ENCODE measurements around the gene NUP98. TPM values are rescaled to one million over a fixed set of nuclear protein-coding genes. Genes with fewer than 3 reads are reported as not detected.

Gene NUP98
- total RNA-seq, 1 experiment from 2014 or later, result 217 TPM

DNA sequence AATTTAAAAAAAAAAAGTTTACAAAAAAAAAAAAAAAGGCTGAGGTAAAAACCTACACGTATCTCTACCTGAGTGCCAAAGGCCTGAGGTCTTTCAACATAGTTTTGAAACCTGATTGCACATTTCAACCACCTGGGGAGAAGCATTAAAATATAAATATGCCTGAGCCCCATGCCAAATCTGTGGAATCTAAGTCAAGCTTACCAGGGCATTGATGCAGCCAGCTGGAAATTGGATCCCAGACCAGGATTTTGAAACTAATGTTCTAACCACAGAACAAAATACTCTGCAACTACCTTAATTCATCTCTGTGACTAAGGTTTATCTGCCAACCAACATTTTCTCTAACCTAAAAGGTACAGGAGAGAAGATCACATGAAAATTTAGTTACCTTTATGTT, 87.4 kb downstream of the NUP98 start:
- peaks cover 81% of the 10 kb centered on the region for H3K36me3 ChIP-seq
- peak; percentile 18 to 51 for DNase-seq
- no peak overlapping the region for H3K4me3 ChIP-seq
- H3K27ac ChIP-seq, result peak overlapping the region; percentile 6; the same call in 1 of the 2 replicates
- no peaks in the 10 kb centered on the region for H3K9me3 ChIP-seq (replicated peaks)
- no peaks in the 10 kb centered on the region for H3K27me3 ChIP-seq
- H3K4me1 ChIP-seq, result peaks cover 5% of the 10 kb centered on the region

DNA sequence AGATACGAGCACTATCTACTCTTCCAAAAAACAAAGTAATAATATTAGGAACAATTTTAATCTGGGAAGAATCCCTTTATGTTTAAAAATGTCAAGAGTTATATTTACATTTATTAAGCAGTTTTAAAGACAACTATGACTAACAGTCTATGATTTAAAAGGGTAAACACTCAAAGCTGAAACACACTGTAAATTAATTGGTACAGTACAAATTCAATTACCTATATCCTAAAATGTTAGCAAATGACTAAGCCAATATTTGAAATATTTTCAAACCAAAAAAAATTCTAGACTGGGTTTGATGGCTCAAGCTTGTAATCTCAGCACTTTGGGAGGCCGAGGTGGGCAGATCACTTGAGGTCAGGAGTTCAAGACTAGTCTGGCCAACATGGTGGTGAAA, 90.2 kb downstream of the NUP98 start:
- H3K36me3 ChIP-seq, result peaks cover 77% of the 10 kb centered on the region
- DNase-seq, result no peak
- peaks cover 5% of the 10 kb centered on the region for H3K4me1 ChIP-seq
- no peaks in the 10 kb centered on the region for H3K9me3 ChIP-seq (replicated peaks)
- no peak overlapping the region for H3K4me3 ChIP-seq
- no peaks in the 10 kb centered on the region for H3K27me3 ChIP-seq
- no peak overlapping the region for H3K27ac ChIP-seq

DNA sequence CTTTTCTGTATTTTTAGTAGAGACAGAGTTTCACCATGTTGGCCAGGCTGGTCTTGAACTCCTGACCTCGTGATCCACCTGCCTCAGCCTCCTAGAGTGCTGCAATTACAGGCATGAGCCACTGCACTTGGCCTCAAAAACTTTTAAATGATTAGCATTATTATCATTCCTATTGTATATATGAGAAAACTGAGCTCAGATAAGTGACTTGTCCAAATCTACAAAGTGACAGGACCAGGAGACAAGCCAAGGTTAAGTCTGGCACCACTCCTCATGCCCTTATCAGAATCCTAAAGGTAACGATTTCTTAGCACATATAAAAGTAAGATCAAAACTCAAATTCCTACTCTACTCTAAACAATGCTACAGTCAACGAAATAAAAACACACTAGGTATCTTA, 94.0 kb downstream of the NUP98 start:
- Histone ChIP-seq H3K9me3 (replicated peaks) (no peaks in the 10 kb centered on the region), H3K4me3 (no peak overlapping the region), H3K36me3 (peaks cover 80% of the 10 kb centered on the region), H3K27ac (no peak overlapping the region), H3K27me3 (no peaks in the 10 kb centered on the region), H3K4me1 (no peaks in the 10 kb centered on the region)
- DNase-seq, result no peak

DNA sequence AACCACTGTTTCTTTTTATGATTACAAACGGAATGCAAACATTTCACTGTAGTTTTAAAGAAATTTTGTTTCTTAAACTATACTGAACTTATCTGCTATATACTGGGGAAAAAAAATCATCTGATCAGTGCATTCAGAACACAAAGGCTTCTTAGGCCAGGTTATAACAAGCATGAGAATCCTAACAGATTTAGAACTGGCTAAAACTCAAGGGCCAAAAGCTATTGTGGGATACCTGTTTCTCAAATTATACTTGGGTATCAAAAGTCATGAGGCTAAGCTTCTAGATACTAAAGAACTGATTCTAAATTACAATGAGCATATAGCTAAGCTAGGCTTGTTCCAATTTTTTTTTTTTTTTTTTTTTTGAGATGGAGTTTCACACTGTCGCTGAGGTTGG, 96.4 kb downstream of the NUP98 start:
- H3K27me3 ChIP-seq, result no peaks in the 10 kb centered on the region
- H3K9me3 ChIP-seq (replicated peaks), result no peaks in the 10 kb centered on the region
- DNase-seq, result no peak
- no peak overlapping the region for H3K4me3 ChIP-seq
- no peak overlapping the region for H3K27ac ChIP-seq
- H3K36me3 ChIP-seq, result peaks cover 83% of the 10 kb centered on the region
- H3K4me1 ChIP-seq, result no peaks in the 10 kb centered on the region

DNA sequence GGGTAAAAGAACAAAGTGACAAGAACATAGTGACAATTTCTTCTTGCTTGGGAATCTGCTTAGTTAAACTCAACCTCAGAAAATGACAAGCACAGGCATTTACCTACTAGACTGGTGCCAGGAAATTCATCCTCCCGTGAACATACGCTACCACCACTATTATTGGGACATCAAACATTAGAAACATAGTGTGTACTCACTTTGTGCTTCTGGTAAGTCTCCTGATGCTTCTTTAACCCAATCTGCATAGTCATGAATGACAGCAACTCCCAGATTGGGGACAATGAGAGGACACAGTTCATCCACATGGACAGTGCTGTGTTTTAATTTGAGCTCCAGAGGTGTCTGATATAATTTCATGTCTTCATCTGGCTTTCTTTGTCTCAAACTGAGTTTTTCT, 96.9 kb downstream of the NUP98 start:
- H3K27ac ChIP-seq, result no peak overlapping the region
- peaks cover 86% of the 10 kb centered on the region for H3K36me3 ChIP-seq
- no peaks in the 10 kb centered on the region for H3K9me3 ChIP-seq (replicated peaks)
- no peaks in the 10 kb centered on the region for H3K4me1 ChIP-seq
- H3K4me3 ChIP-seq, result no peak overlapping the region
- no peaks in the 10 kb centered on the region for H3K27me3 ChIP-seq
- DNase-seq, result no peak

DNA sequence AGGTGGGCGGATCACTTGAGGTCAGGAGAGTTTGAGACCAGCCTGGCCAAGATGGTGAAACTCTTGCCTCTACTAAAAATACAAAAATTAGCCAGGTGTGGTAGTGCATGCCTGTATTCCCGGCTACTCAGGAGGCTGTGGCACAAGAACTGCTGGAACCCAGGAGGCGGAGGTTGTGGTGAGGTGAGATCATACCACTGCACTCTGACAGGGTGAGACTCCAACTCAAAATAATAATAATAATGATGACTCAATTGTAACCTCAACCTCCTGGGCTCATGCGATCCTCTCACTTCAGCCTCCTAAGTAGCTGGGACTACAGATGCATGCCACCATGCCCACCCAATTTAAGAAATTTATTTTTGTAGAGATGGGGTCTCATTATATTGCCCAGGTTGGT, 110.6 kb downstream of the NUP98 start:
- no peak overlapping the region for H3K27ac ChIP-seq
- H3K36me3 ChIP-seq, result peaks cover 87% of the 10 kb centered on the region
- H3K9me3 ChIP-seq (replicated peaks), result no peaks in the 10 kb centered on the region
- no peaks in the 10 kb centered on the region for H3K27me3 ChIP-seq
- DNase-seq, result no peak
- no peaks in the 10 kb centered on the region for H3K4me1 ChIP-seq
- H3K4me3 ChIP-seq, result no peak overlapping the region

DNA sequence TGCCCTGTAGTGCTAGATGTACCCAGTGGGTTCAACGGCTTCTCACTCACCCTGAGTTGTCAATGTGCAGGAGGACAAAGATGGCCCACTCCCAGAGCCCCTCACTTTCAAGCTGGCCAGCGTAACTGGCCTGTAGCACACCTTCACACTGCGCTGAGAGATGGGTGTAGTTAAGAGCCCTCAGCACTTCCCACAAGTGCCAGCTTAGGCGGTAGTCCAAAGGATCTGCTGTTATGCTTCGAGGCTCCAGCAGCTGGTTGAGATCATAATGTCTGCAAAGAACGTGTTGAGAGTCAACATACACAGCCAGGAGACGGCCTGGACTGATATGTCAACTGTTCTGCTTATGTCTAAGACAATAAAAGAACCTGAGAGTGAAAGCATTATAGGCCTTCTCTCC, 111.4 kb downstream of the NUP98 start:
- Histone ChIP-seq H3K9me3 (replicated peaks) (no peaks in the 10 kb centered on the region), H3K4me3 (no peak overlapping the region), H3K27ac (no peak overlapping the region), H3K27me3 (no peaks in the 10 kb centered on the region), H3K36me3 (peaks cover 88% of the 10 kb centered on the region), H3K4me1 (no peaks in the 10 kb centered on the region)
- no peak for DNase-seq

DNA sequence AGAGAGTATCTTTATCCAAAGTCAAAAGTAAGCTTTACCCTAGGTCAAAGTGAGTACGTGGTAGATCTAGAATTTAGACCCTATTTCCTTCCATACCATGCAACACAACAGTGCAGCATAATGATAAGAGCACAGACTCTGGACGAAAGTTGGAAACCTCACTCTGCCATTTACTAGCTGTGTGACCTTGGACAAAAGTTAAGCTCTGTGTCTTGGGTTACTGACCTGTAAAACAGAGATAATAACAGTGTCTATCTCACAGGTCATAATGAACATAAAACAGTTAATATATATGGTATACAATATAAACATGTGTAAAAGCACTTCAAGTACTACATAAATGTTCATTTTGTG, 112.6 kb downstream of the NUP98 start:
- Histone ChIP-seq H3K27me3 (no peaks in the 10 kb centered on the region), H3K4me3 (no peak overlapping the region), H3K9me3 (replicated peaks) (no peaks in the 10 kb centered on the region), H3K27ac (no peak overlapping the region), H3K4me1 (no peaks in the 10 kb centered on the region), H3K36me3 (peaks cover 92% of the 10 kb centered on the region)
- DNase-seq, result no peak

DNA sequence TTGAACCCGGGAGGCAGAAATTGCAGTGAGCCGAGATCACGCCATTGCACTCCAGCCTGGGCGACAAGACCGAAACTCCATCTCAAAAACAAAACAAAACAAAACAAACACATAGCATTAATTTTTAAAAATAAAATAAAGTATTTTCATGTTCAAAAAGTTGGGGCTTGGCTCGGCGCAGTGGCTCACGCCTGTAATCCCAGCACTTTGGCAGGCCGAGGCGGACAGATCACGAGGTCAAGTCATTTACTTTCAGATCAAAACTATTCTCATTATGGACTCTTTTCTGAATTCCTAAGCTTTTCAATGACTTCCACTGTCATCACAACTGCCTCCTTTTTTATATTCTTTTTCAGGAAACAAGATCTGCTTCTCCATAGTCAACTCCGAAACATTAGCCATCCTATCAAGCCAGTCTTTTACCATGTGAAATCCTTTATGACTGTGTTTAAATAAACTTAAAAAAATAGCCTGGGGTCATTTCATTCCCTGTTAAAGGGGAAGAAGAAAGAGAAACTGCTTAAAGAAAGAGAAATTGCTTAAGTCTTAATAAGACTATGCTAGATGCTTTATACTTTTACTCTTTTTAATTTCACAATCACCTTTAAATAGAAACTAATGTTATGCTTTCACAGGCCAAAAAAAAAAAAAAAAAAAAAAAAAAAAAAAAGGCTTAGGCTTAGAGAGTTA, 113.1 kb downstream of the NUP98 start:
- Histone ChIP-seq H3K4me3 (no peak overlapping the region), H3K36me3 (peaks cover 95% of the 10 kb centered on the region), H3K27ac (no peak overlapping the region), H3K27me3 (no peaks in the 10 kb centered on the region), H3K4me1 (no peaks in the 10 kb centered on the region), H3K9me3 (replicated peaks) (no peaks in the 10 kb centered on the region)
- DNase-seq, result no peak

DNA sequence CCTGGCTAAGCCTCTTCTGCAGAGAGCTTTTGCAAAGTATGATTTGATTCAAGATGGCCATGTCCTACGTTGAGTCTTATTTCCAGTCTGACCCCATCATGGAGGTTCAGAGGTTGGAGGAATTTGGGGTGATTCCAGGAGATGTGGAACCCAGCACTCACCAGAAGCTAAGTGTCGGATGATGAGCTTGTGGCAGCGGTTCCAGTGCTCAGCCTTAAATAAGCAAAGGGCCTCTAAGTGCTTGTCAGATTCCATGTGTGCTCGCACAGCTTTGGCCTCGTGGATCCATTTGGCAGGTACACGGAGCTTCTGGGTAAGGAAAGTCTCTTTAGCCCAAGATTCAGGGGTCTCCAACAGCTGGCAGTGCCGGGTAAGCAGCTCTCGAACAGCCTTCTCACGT, 114.3 kb downstream of the NUP98 start:
- H3K27me3 ChIP-seq, result no peaks in the 10 kb centered on the region
- H3K27ac ChIP-seq, result no peak overlapping the region
- no peak for DNase-seq
- peaks cover 97% of the 10 kb centered on the region for H3K36me3 ChIP-seq
- H3K4me3 ChIP-seq, result no peak overlapping the region
- no peaks in the 10 kb centered on the region for H3K9me3 ChIP-seq (replicated peaks)
- H3K4me1 ChIP-seq, result no peaks in the 10 kb centered on the region

DNA sequence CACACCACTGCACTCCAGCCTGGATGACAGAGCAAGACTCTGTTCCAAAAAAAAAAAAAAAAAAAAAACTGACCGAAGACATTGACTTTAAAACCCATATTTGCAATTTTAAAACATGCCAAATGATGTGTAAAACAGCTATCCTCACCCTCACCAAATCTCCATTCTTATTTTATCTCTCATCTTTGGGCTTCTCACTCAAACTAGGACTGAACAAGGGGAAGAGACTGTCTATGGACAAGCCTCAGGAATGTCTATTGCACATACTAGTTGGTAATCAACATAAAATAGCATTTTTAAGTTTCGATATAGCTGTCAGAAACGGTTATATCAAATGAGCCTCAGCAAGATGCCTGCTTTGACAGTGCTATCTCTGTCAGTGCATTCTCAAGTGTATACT, 118.3 kb downstream of the NUP98 start:
- H3K4me1 ChIP-seq, result no peaks in the 10 kb centered on the region
- H3K36me3 ChIP-seq, result peaks cover 94% of the 10 kb centered on the region
- no peak overlapping the region for H3K4me3 ChIP-seq
- no peaks in the 10 kb centered on the region for H3K27me3 ChIP-seq
- no peak for DNase-seq
- no peaks in the 10 kb centered on the region for H3K9me3 ChIP-seq (replicated peaks)
- H3K27ac ChIP-seq, result no peak overlapping the region

DNA sequence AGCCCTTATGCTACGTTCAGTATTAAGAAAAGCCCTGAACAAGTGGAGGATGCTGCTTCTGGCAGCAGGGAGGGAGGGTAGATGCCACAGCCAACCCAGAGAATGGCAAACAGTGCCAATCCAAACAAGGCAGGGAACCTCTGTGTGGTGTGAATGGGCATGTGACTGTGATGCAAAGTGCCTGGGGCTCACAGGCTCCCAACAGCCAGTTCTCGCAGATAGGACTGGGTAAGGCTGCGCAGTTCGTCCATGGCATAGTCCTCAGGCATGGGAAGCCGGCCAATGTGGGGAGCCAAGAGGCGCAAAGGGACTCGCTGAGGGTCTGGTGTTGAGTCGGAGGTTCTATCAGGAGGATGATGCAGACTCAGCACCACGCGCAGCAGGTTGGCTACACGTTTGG, 121.4 kb downstream of the NUP98 start:
- no peak overlapping the region for H3K27ac ChIP-seq
- no peak overlapping the region for H3K4me3 ChIP-seq
- H3K27me3 ChIP-seq, result no peaks in the 10 kb centered on the region
- H3K4me1 ChIP-seq, result no peaks in the 10 kb centered on the region
- no peak for DNase-seq
- H3K36me3 ChIP-seq, result peaks cover 78% of the 10 kb centered on the region
- no peaks in the 10 kb centered on the region for H3K9me3 ChIP-seq (replicated peaks)

DNA sequence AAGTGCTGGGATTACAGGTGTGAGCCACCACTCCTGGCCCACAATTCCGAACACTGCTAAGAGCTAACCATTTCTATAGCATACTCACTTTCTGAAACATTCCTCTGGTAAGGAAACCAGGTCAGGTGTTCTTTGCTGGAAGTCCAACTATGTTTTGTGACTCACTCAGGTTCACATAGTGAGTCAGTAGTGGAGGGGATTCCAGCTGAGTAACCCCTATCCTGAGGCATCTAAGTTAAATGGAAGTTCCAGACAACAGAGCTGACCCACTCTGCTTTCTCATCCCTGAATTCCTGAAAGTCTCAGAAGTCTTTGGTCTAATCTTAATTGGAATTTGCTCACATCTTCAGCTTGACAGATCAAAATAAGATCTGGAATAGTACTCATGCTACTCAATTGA, 123.2 kb downstream of the NUP98 start:
- Histone ChIP-seq H3K9me3 (replicated peaks) (no peaks in the 10 kb centered on the region), H3K4me3 (no peak overlapping the region), H3K4me1 (no peaks in the 10 kb centered on the region), H3K27me3 (no peaks in the 10 kb centered on the region), H3K36me3 (peaks cover 62% of the 10 kb centered on the region), H3K27ac (no peak overlapping the region)
- DNase-seq, result no peak

DNA sequence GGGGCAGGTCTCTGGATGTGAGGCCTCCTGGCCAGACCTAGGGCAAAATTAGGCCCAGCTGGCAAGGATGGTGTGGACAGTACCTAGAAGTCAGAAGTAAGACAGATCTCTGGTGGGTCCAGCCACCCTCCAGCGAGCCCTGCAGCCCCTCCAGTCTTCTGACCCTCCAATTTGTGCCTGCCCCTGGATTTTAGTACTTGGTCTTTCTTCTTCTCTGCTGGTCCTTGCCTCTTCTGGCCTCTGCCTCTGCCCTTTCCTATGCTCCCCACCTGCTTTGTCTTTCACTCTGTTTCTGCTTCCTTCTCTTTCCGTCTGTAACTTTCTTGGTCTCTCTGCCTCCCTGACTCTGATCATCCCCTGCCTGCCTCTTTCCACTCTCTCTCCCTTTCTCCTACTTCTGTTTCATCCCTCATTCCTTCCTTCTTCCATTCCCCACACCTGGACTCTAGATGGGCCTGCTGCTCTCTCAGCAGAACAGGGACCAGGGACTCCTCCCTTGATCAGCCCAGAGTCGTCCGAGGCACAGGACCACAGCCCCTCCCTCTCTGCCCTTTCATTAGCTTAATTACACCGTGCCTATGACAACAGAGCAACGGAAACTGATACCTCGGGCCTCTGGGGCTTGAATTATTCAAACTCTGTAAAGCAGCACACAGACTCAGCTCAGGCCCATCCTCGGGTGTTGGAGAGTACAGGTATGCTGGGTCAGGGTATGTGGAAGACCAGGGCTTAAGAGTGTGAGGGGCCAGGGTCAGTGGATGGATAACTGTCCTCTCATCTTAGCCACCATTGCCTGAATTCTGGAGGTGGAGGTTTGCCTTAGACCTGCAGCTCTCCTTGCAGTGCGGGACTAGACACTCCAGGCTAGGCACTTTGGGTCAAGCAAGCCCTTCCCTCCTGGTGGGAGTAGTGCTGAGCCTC, 125.8 kb downstream of the NUP98 start, which contains the start of gene CHRNA10:
TSS of gene CHRNA10 (minus strand) at position 51 of the 921 bp plus-strand sequence. CDS start 72 bp downstream, outside the sequence.
- H3K36me3 ChIP-seq, result peaks cover 46% of the 10 kb centered on the region
- no peak for DNase-seq

DNA sequence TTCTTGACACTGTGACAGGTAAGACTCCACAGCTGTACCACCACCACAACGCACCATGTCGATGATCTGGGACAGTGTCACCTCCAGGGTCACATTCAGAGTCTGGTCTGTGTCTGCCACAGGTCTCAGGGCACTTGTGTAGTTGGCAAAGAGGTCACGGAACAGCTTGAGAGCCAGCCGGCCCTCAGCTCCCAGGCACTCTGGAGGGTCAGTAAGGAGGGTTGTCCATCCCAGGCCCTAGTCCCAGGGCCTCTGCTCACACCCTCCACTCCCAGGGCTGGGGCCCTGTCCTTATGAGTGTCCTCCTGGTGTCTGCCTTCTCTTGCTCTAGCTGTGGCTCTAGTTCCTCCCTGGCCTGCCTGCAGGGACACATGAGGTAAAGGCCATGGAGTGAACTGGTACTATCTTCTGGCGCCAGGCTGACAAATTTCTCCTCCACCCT, 127.6 kb downstream of the NUP98 start:
- H3K27ac ChIP-seq, result no peak overlapping the region
- DNase-seq, result no peak
- no peak overlapping the region for H3K4me3 ChIP-seq
- peaks cover 27% of the 10 kb centered on the region for H3K36me3 ChIP-seq
- no peaks in the 10 kb centered on the region for H3K27me3 ChIP-seq
- H3K9me3 ChIP-seq (replicated peaks), result no peaks in the 10 kb centered on the region
- no peaks in the 10 kb centered on the region for H3K4me1 ChIP-seq

More for the DNA sequence above, 125.8 kb downstream of the NUP98 start, which contains the start of gene CHRNA10:
- Histone ChIP-seq H3K27ac (no peak within 1 kb of the TSS), H3K9me3 (replicated peaks) (no peaks in the 10 kb centered on the region), H3K4me3 (no peak within 1 kb of the TSS), H3K4me1 (no peaks in the 10 kb centered on the region), H3K27me3 (no peaks in the 10 kb centered on the region)
